GM21447 (cell line): ENCODE measurements around the gene MED16.
"Not testable (repeated sequence)": the region's sequence is repeated elsewhere in the genome, so short reads cannot be mapped to it uniquely, and the experiment has no call there.

Experiments used
- ATAC-seq: cut with Tn5 transposase; IDR thresholded peaks from one replicate; pipeline ENCODE4 v1.9.1; 2021; ENCODE audit not compliant: unreplicated experiment

MED16 gene

DNA sequence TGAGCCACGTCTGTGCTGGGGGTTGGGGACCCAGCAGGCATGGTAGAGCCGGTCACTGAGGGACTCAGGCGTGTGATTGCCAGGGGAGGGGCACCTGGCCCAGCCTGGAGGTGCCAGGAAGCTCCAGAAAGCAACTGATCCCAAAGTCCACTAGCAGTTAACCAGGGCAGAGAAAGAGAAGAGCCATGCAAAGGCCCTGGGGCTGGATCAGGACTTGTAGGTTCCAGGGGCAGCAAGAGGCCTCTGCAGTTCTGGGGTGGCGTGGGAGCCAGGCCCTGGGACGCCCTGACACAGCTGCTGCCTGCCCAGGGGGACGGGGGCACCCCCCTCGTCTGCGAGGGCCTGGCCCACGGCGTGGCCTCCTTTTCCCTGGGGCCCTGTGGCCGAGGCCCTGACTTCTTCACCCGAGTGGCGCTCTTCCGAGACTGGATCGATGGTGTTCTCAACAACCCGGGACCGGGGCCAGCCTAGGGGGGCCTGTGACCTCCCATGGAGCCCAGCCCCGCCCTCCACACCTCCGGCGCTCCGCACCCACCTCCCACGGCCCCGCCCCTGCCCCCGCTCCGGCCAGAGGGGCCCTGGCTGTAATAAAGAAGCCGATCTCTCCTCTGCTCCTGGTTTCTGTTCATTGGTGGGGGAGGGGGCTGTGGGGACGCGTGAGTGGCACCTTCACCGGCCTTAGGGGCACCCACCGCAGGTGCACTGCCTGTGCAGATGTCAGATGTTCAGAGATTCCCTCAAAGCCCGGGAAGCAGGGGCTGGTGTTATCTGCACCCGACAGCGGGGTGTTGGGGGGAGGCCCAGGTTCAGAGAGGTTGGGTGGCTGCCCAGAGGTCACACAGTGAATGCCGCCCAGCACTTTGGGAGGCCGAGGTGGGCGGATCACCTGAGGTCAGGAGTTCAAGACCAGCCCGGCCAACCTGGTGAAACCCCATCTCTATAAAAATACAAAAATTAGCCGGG, 61.3 kb downstream of the MED16 start:
- ATAC-seq: no peak

DNA sequence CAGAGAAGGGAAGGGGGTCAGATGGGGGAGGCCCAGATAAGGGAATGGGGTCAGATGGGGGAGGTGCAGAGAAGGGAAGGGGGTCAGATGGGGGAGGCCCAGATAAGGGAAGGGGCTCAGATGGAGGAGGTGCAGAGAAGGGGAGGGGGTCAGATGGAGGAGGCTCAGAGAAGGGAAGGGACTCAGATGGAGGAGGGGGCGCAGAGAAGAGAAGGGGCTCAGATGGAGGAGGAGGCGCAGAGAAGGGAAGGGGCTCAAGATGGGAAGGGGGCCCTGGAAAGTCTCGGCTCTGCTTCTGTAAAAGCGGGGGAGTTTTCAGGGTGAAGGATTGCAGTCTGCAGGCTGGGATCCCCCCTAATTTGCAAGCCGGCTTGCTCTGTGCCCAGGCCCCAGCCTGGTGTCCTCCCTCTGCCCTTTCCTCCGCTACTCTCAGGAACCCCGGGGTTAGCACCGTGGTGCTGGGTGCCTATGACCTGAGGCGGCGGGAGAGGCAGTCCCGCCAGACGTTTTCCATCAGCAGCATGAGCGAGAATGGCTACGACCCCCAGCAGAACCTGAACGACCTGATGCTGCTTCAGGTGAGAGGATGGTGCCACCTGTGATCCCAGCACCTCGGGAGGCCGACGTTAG, 63.7 kb downstream of the MED16 start:
- ATAC-seq: no peak

DNA sequence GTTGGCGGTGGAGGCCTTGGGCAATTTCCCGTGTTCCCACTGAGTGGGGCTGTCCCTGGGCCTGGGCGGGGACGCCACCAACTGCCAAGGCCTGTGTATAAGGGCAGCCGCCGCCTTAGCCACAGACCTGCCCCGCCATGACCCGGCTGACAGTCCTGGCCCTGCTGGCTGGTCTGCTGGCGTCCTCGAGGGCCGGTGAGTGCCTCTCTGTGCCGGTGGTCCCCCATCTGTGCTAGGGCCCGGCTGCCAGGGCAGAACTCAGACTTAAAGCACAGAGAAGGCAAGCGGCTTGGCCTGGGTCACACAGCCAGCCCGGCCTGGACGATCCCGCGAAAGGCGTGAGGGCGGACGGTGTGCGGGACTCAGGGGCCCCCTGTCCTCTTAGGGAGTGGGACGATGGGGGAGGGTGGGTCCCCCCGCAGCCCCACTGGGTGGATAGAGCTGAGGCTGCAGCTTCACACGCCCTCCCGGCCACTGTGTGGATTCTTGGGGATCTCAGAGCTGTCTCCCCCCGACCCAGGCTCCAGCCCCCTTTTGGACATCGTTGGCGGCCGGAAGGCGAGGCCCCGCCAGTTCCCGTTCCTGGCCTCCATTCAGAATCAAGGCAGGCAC, 65.2 kb downstream of the MED16 start, which contains the start of gene AZU1:
Gene AZU1 (plus strand): TSS at position 128 of the 612 bp plus-strand sequence. CDS start 10 bp downstream, at position 138.
- ATAC-seq: no peak

DNA sequence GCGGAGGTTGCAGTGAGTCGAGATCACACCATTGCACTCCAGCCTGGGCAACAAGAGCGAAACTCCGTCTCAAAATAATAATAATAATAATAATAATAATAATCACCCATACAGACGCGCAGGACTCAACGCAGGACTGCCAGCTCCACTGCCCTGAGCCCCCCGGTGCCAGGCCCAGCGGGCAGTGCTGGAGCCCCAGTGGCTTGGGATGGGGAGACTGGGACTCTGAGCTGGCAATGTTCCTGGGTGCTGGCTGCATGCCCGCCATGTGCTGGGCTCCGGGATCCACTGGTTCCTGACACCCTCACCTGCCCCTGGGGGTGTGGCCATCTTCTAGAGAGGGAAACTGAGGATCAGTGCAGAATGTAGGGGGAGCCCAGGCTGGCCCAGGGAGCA, 65.7 kb downstream of the MED16 start:
- ATAC-seq: no peak

DNA sequence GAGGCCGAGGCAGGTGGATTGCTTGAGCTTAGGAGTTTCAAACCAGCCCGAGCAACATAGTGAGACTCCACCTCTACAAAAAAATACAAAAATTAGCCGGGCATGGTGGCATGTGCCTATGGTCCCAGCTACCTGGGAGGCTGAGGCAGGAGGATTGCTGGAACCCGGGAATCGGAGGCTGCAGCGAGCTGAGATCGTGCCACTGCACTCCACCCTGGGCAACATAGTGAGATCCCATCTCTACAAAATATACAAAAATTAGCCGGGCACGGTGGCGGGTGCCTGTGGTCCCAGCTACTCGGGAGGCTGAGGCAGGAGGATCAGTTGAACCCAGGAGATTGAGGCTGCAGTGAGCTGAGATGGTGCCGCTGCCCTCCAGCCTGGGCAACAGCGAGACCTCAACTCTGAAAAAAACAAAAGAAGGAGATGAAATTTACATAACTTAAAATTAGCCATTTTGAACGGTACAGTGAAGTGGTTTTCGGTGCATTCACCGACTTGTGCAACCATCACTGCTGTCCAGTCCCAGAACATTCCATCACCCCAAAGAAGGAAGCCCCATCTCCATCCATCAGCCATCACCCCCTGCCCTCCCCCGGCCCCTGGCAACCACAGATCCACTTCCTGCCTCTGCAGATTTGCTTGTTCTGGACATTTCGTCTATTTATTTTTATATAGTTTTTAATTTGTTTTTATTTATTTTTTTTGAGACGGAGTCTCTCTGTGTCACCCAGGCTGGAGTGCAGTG, 66.9 kb downstream of the MED16 start:
- no peak for ATAC-seq

DNA sequence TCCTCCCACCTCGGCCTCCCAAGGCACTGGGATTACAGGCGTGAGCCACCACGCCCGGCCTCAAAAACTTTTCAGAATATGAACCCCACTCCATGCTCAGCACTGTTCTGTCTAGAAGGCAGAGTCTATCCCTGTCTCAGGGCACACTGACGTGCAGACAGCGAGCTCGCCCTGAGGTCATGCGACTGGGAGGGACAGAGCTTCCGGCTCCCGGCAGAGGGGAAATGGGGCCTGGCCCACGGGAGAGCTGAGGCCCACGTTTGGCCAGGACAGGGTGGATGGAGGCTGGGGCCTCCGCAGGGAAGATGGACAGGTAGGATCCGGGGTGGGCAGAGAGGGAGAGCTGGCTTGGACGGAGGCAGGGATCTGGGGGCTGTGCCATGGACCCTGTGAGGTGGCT, 68.1 kb downstream of the MED16 start:
- no peak for ATAC-seq

DNA sequence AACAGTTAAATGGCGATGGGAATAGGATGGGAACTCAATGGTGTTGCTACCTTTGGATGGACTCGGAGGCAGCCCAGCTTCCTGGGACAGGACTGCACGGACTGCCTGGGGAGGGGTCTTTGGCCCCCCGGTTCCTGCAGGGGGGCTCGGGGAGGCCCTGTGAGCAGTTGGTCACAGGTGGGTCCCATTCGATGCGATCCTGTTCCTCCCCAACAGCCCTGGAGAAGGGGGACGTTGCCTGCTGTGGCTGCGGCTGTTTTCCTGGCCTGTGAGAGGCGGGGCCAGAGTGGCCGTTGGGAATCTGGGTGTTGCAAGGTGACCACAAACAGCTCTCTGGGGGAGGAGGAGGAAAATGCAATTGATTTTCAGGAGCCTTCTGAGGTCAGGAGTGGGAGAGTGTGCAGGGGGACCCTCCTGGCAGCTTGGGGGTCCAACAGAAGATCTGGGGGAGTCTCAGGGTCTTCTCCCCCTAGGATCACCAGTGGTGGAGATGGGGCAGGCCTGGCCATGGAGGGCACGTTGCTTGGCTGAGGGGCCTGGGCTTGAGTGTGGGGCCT, 69.3 kb downstream of the MED16 start:
- no peak for ATAC-seq

DNA sequence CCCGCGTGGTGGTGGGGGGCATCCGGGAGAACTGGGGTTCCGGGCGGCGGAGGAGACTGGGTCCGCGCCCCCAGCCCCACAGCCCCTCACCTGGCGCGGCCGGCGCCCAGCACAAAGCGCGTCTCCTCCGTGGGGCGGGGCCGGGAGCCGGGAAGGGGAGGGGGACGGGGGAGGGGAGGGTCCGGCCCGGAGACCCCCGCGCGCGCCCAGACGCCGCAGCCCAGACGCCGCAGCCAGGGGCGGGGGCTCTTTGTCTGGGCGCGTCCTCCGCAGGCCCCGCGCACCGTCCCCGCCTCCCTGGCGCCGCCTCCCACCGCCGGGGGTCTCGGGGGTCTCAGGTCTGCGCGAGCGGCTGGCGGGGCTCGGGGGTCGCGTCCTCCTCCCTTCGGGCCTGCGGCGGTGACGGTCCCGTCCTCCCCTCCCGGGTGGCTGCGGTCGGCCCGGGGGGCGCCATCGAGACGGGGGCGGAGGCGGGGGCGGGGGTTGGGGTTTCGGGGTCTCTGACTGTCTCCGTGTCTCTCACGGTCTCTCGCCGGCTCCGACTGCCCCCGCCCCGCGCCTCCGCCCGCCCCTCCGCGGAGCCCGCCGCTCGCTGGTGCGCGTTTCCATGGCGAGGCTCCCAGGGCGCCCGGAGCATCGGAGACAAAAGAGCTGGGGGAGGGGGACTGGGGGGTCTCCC, 71.0 kb downstream of the MED16 start, which contains the start of gene PLPPR3:
Gene PLPPR3 (minus strand): TSS at position 131 of the 679 bp plus-strand sequence. CDS start 396 bp downstream, outside the sequence.
- ATAC-seq: no peak

DNA sequence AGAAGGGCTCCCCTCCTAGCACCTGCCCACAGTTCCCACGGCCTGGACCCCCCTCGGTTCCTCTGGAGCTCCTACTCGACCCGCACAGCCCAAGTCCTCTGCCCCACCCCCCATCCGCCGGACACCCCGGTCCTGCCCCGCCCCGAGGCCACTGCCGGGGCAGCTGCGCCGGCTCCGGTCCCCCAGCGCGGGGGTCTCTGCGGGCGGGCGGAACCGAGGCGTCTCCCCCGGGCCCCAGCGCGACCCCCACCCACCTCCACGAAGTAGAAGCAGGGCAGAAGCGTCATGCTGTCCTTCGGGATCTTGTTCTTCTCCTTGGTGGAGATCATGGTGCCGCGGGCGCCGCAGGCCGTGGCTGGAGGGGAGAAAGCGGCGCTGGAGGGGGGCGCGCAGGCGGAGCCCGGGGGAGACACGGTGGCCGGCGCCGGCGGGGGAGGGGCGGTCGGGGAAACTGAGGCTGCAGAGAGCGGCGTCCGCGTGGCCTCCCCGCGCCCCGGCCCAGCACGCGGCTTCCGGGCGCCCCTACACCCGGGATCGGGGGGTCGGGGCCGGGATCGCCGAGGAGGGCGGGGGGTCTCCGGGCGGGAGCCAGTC, 71.7 kb downstream of the MED16 start:
- no peak for ATAC-seq

DNA sequence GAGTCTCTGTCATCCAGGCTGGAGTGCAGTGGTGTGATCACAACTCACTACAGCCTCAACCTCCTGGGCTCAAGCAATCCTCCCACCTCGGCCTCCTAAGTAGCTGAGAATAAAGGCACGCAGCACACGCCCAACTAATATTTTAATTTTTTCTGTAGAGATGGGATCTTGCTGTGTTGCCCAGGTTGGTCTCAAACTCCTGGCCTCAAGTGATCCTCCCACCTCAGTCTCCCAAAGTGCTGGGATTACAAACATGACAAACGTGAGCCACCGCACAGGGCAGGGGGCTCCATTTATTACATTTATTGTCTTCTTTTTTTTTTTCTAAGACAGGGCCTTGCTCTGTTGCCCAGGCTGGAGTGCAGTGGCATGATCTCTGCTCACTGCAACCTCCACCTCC, 72.8 kb downstream of the MED16 start:
- ATAC-seq: not testable (repeated sequence)
